Measurements from ENCODE around the gene RBM42.
"Not testable (repeated sequence)": the region's sequence is repeated elsewhere in the genome, so short reads cannot be mapped to it uniquely, and the experiment has no call there.

The RBM42 gene, protein sequence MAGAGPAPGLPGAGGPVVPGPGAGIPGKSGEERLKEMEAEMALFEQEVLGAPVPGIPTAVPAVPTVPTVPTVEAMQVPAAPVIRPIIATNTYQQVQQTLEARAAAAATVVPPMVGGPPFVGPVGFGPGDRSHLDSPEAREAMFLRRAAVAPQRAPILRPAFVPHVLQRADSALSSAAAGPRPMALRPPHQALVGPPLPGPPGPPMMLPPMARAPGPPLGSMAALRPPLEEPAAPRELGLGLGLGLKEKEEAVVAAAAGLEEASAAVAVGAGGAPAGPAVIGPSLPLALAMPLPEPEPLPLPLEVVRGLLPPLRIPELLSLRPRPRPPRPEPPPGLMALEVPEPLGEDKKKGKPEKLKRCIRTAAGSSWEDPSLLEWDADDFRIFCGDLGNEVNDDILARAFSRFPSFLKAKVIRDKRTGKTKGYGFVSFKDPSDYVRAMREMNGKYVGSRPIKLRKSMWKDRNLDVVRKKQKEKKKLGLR

DNA sequence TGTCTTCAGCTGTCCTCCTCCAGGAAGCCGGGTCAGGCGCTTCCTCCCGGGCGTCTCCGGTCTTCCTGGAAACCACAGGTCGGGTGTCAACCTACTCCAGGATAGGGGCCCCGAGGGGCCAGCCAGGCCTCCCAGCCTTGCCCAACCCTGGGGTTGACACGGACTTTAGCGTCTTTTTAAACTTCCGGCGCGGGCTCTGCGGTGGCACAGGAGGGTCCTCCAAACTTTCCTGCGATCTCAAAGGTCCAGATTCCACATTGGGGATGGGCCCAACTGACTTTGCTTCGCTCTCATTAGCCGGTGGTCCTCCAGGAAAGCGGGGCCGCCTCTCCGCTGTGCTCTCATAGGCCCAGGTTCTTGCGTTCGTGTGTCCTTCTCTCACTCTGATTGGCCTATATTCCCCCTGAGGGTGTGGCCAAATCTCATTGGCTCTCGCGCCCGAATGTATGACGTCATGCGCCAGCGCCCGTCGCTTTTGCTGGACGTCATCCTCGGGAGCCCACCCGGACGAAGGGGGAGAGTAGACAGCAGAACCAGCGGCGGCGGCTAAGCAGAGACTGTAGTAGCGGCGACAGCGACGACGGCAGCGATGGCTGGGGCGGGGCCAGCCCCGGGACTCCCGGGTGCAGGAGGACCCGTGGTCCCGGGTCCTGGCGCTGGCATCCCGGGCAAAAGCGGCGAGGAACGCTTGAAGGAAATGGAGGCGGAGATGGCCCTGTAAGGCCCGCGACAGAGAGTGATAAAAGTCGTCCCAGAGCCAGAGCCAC, at the start of gene RBM42:
TSS of gene RBM42 (plus strand) at position 472 of the 767 bp plus-strand sequence. CDS start at position 590, 118 bp downstream.
- DNase-seq (ENCODE audit: low spot score), result peak; percentile 99

DNA sequence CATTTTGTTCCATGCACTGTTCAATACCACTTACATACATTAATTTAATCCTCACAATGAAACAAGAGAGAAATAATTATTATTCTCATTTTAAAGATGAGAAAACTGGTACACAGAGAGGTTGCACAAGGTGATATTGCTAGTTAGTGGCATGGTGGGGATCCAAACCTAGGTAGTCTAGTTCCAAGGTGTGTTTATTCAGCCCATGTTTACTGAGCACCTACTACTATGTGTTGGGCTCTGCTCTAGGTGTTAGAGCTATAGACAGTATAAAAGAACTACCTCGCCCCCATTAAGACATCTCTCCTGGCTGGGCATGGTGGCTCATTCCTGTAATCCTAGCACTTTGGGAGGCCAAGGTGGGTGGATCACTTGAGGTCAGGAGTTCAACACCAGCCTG, 46.1 kb upstream of the RBM42 start:
- no peak for DNase-seq (ENCODE audit: low spot score)

DNA sequence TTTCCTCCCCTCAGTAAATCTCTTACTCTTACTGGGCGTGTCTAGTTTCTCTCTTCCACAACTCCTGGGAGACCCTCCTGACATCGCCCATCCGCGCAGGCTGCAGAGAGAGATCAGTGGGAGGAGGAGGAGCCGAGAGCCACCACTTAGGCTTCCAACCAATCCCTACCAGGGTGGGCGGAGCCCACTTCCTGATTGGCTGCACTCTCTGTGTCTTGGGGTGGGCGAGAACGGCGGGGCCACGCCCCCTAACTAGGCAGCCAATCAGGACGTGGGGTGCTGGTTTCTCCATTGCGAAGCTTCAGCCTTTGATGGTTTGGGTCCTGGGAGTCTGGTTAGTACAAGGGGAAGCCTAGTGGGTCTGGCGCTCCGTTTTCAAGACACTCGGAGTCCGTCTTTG, 43.0 kb upstream of the RBM42 start, which contains the start of gene PMIS2:
TSS of gene PMIS2 (plus strand) at position 326 of the 400 bp plus-strand sequence. CDS start 87 bp downstream, outside the sequence.
- no peak for DNase-seq (ENCODE audit: low spot score)

DNA sequence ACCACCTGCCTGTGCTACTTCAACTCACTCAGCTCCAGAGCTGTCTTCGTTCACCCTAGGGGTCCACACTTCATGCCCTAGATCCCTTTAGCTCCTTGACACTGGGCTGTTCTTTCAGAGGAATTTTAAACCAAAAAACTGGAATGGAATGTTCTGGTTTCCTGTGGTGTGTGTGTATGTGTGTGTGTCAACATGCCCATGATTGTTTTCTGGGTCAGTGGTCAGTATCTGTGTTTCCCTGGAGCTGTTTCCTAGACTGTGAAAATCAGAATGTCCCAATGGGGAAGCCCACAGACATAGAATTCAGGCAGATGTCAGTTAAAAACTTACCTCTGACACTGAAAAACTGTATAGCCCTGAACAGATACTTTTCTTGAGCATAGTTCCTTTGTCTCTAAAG, 41.5 kb upstream of the RBM42 start:
- DNase-seq (ENCODE audit: low spot score), result no peak

DNA sequence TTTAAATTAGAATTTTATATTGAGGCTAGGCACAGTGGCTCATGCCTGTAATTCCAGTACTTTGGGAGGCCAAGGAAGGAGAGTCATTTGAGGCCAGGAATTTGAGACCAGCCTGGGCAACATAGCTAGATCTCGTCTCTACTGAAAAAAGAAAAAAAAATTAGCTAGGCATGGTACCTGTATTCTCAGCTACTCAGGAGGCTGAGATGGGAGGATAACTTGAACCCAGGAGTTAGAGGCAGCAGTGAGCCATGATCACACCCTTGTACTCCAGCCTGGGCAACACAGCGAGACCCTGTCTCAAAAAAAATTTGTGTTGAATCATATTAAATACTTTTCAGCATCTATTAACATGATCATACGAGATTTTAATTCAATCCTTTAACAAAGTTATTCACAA, 38.0 kb upstream of the RBM42 start:
- no peak for DNase-seq (ENCODE audit: low spot score)

DNA sequence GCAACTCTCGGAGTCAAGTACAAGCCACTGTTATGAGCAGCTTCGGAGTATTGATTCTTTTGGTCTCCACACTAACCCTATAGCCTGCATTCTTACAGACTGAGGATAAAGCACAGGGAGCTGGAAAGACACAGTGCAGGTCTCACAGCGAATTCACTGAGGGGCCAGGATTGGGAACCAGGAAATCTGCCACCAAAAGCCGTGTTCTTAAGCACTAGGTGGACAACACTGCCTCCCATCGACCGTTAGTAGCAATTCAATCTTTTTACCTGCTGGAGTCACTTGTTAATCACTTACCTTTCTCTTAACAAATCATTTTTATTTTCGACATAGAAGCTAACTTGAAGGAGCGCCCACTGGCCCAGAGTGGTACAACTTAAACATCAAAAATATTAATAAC, 36.6 kb upstream of the RBM42 start:
- DNase-seq (ENCODE audit: low spot score), result no peak

DNA sequence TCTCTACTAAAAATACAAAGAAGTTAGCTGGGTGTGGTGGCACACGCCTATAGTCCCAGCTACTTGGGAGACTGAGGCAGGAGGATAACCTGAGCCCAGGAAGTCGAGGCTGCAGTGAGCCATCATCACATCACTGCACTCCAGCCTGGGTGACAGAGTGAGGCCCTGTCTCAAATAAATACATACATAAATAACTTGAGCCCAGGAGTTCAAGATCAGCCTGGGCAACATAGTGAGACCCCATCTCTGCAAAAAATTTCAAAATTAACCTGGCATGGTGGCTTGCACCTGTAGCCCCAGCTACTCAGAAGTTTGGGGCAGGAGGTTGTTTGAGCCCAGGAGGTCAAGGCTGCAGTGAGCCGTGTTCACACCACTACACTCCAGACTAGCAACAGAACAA, 33.8 kb upstream of the RBM42 start:
- DNase-seq (ENCODE audit: low spot score), result not testable (repeated sequence)

DNA sequence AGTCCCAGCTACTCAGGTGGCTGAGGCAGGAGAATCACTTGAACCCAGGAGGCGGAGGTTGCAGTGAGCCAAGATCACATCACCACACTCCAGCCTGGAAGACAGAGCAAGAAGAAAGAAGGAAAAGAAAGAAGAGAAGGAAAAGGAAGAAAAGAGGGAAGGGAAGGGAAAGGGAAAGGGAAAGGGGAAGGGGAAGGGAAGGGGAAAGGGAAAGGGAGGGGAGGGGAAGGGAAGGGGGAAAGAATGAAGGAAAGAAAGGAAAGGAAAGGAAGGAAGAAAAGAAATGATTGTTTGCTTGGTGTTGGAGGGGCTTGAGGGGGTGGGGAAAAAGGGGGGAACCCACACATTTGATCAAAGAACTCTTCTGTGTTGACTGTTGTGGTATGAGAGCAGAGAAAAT, 32.9 kb upstream of the RBM42 start:
- no peak for DNase-seq (ENCODE audit: low spot score)

DNA sequence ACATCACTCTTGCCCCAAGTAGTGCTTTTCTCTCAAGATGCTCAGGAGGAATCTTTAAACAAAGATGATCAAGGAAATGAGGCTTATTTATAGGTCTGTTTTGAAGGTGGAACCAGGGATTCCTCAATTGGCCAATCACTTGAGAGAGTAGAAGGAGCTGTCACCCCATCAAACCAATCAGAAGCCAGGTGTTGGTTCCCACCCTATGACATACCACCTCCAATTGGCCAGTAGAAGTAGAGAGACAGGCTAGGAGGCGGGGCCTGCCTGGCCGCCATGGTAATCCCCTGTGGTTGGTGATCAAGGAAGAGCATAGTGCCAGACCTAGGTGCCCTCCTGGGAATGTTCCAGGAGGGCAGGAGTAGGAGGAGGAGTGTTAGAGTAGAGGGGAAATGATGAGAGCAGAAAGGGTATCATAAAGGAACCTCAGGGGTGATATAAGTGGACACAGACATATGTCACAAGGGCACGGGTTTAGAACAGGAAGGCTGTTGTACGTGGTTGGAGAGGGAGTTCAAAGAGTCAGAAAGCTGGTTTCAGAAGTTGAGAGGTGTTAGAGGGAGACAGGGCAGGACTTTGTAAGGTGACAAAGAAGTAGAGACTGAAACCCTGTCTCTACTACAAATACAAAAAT, 32.4 kb upstream of the RBM42 start:
- no peak for DNase-seq (ENCODE audit: low spot score)

DNA sequence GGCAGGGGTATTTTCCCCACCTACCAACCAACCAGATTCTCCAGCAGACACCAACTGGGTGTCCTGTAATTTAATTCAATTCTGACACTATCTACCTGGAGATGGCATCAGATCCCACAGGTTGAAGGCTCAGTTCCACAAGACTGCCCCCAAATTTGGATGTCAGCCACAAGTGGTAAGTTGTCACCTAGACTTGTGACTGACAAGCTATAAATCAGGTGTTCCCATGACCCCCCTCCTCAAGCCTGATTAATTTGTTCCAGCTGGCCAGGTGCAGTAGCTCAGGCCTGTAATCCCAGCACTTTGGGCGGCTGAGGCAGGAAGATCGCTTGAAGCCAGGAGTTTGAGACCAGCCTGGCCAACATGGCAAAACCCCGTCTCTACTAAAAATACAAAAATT, 26.9 kb upstream of the RBM42 start:
- no peak for DNase-seq (ENCODE audit: low spot score)

DNA sequence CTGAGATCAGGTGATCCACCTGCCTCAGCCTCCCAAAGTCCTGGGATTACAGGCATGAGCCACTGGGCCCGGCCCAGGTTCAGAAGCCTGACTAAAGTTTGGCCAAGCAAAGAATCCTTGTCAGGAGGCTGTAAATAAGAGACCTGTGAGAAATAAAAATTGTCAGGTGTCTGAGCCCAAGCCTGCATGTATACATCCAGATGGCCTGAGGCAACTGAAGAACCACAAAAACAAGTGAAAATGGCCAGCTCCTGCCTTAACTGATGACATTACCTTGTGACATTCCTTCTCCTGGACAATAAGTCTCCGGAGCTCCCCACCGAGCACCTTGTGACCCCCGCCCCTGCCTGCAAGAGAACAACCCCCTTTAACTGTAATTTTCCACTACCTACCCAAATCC, 24.4 kb upstream of the RBM42 start:
- not testable (repeated sequence) for DNase-seq (ENCODE audit: low spot score)

DNA sequence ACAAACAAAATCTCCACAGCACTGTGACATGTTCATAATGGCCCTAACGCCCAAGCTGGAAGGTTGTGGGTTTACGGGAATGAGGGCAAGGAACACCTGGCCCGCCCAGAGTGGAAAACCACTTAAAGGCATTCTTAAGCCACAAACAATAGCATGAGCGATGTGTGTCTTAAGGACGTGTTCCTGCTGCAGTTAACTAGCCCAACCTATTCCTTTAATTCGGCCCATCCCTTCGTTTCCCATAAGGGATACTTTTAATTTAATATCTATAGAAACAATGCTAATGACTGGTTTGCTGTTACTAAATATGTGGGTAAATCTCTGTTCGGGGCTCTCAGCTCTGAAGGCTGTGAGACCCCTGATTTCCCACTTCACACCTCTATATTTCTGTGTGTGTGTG, 21.7 kb upstream of the RBM42 start:
- not testable (repeated sequence) for DNase-seq (ENCODE audit: low spot score)

DNA sequence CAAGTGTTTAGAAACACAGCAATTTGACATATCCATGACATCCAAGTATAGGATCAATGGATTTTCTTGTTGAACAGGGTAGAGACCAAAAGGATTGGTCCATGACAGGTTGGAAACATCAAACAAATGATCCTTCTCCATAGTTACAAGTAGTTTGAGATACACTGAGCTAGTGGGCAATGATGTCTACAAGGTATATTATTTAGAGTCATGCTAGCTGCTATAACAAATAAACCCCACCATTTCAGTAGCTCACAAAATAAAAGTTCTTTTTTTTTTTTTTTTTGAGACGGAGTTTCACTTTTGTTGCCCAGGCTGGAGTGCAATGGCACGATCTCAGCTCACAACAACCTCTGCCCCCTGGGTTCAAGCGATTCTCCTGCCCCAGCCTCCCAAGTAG, 21.2 kb upstream of the RBM42 start:
- DNase-seq (ENCODE audit: low spot score), result no peak

DNA sequence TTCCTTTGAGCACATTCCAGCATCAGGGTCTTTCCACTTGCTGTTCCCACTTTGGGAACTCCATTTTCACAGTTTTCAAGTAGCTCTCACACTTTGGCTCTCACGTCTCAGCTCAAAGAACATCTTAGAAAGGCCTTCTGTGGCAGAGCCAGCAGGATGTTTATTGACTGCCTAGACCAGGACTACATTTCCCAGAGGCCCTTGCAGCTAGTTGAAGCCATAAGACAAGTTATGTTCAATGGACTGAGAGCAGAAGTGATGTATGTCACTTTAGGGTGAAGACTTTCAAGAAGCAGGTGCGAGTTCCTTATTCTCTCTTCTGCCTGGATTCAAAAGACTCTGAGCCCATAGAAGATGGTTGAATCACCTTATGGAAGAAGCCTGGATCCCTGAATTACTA, 20.6 kb upstream of the RBM42 start:
- DNase-seq (ENCODE audit: low spot score), result no peak

DNA sequence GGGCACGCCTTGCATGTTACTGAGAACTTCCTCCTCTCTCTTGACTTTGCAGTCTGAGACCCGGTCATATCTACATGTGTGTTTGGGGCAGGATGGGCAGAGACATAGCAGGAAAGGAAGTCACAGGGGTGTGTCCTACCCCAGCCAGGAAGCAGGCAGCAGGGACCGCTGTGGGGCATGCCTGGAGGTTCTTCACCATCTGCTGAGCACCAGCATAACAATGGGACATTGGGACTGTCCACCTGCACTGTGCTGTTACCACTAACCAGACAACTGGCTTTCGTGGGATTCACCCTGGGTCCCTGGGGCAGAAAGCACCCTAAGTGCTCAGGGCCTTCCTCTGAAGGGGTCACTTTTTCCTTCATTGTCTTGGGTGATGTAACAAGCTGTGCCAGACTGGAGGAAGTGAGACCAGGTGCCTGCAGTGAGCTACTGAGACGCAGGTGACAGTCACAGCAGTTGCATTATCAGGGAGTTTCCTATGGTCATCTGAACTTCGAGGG, 18.9 kb upstream of the RBM42 start:
- DNase-seq (ENCODE audit: low spot score), result no peak

DNA sequence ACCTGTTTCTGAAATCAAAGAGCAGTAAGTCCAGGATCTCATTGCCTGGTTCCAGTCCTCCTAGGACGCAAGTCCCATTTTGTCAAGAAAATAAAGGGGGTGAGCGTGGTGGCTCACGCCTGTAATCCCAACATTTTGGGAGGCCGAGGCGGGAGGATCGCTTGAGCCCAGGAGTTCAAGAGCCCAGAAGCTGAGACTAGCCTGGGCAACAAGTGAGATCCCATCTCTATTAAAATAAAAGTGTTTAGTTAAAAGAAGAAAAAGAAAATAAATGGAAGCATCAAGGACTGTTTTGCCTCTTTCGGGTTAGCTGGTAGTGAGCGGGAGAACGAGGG, 16.6 kb upstream of the RBM42 start:
- no peak for DNase-seq (ENCODE audit: low spot score)

DNA sequence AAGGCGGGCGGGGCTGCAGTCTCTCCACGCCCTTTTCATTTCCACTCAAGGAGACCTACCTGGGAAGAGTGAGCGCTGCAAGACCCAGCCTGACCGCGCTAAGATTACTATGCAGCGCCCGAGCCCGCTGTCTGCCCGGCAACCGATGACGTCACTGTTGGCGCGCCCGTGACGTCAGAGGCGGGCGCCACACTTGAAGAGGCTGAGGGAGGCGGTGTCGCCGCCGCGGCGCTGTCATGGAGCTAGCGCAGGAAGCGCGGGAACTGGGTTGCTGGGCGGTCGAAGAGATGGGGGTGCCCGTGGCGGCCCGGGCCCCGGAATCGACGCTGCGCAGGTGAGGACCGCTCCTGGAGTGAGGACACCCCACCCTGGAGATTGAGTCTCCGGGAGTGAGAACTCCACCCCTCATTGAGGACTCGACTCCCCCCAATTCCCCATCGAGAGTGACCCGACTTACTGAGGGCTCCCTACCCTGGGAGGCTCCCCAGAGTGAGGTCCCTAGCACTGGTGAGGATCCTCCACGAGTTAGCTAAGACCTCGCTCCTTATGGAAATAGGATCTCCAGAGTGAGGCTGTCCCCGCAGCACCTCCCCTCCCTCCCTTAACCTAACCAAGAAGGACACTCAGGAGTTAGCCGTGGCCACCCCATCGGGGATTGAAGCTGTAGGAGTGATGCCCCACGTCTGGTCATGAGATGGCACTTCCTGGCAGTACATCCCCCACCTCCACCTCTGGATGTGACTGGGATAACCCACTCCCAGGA, 16.1 kb upstream of the RBM42 start, which contains the start of gene HAUS5:
TSS of gene HAUS5 (plus strand) at position 177 of the 763 bp plus-strand sequence. CDS start at position 237, 60 bp downstream.
- DNase-seq (ENCODE audit: low spot score), result peak; percentile 94

DNA sequence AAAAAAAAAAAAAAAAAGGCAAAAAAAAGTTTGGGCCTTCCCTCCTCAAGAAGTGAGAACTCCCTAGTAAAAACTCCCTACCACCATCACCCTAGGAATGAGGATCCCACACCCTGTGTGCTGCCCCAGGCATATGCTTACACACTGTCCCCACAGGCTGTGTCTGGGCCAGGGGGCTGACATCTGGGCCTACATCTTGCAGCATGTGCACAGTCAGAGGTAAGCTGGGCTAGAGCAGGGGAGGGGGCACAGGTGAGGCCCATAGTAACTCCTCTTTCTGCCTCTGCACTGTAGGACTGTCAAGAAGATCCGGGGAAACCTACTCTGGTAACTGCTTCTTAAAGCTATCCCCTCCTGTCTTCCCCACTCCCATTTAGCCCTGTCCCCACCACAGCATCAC, 15.3 kb upstream of the RBM42 start:
- DNase-seq (ENCODE audit: low spot score), result no peak

DNA sequence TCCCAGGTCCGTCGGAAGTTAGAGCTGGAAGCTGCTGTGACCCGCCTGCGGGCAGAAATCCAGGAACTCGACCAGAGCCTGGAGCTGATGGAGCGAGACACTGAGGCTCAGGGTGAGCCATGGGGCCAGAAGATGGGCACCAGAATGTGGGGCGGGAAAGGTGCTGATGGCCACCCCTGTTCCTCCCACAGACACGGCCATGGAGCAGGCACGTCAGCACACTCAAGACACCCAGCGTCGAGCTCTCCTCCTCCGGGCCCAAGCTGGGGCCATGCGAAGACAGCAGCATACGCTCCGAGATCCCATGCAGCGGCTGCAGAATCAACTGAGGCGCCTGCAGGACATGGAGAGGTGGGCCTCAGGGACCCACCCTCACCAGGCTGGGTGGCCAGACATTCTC, 13.8 kb upstream of the RBM42 start:
- no peak for DNase-seq (ENCODE audit: low spot score)

DNA sequence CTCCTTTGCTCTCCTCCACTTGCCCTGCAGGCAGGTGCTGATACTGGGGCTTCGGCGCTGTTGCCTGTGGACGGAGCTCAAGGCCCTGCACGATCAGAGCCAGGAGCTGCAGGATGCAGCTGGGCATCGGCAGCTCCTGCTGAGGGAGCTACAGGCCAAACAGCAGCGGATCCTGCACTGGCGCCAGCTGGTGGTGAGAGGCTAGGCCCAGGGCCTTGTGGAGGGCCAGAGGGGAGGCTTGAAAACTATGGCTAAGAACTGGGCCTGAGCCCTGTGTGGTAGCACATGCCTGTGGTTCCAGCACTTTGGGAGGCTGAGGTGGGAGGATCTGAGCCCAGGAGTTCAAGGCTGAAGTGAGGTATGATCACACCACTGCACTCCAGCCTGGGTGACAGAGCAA, 10.0 kb upstream of the RBM42 start:
- no peak for DNase-seq (ENCODE audit: low spot score)

DNA sequence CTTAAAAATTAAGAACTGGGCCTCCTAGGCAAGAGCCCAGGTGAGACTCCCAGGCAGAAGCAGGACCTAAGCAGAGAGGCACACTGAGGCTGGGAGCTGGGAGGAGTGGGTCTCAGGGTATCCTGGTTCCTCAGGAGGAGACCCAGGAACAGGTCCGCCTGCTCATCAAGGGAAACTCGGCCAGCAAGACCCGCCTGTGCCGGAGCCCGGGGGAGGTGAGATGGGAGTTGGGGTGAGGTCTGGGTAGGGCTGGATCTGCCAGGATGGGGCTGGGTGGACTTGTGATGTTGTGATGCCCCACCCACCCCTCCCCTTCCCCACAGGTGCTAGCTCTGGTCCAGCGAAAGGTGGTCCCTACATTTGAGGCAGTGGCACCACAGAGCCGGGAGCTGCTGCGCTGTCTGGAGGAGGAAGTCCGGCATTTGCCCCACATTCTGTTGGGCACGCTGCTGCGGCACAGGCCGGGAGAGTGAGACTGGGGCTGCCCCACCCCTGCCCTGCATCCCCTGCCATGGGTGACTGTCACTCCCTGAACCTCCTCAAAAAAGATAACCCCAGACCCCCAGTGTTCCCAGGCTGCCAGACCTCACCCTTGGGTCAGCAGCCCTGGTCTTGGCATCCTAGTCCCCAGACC, 9.4 kb upstream of the RBM42 start:
- no peak for DNase-seq (ENCODE audit: low spot score)

Measured in RKO (cell line).